ENCODE results near the gene CEP120.

DNA sequence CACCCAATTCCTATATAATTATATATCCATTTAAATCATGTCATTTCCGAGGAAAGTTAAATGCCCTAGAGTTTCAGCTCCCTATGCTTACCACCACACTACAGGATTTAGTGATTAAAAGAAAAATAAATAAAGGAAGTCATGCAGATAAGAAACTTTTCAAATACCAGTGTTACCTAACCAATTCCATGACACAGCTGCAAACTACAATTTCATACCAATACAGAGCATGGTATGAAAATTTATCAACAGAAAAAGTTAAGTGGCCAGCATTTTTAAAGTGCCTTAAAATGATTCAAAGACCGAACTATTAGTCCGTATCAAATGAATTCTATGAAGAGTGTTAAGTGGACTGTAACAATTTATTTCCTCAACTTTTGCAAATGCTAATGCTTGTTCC, 35.9 kb downstream of the CEP120 start:
- TF ChIP-seq GATA3 (IDR thresholded peaks at IDR 0.05; ENCODE audit: low read depth, low read length) (no peak), GATA2 (IDR thresholded peaks at IDR 0.05; ENCODE audit: low read depth, low read length) (no peak)

Measured in SH-SY5Y (cell line).